GM10266 (cell line): ENCODE data around the gene SKAP1.

ENCODE experiments used
- DNase-seq: peaks from one replicate; pipeline ENCODE4 v3.0.0; 2012; ENCODE audit errors: extremely low spot score
- TF ChIP-seq, protein P1 (sequence below): IDR thresholded peaks from 2 replicates; pipeline ENCODE4 v1.5.1; 2012; ENCODE audit warnings: mild to moderate bottlenecking, low read depth; ENCODE audit not compliant: control insufficient read depth, insufficient read depth; ENCODE audit errors: missing control alignments

The SKAP1 gene

GRCh38 chr17:48445248-48445620 lies 15.2 kb upstream of the SKAP1 start:
- DNase-seq = no peak
- TF ChIP-seq, protein P1, sequence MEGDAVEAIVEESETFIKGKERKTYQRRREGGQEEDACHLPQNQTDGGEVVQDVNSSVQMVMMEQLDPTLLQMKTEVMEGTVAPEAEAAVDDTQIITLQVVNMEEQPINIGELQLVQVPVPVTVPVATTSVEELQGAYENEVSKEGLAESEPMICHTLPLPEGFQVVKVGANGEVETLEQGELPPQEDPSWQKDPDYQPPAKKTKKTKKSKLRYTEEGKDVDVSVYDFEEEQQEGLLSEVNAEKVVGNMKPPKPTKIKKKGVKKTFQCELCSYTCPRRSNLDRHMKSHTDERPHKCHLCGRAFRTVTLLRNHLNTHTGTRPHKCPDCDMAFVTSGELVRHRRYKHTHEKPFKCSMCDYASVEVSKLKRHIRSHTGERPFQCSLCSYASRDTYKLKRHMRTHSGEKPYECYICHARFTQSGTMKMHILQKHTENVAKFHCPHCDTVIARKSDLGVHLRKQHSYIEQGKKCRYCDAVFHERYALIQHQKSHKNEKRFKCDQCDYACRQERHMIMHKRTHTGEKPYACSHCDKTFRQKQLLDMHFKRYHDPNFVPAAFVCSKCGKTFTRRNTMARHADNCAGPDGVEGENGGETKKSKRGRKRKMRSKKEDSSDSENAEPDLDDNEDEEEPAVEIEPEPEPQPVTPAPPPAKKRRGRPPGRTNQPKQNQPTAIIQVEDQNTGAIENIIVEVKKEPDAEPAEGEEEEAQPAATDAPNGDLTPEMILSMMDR = no peak

GRCh38 chr17:48444516-48445247 lies 14.7 kb upstream of the SKAP1 start:
- DNase-seq = no peak

DNA sequence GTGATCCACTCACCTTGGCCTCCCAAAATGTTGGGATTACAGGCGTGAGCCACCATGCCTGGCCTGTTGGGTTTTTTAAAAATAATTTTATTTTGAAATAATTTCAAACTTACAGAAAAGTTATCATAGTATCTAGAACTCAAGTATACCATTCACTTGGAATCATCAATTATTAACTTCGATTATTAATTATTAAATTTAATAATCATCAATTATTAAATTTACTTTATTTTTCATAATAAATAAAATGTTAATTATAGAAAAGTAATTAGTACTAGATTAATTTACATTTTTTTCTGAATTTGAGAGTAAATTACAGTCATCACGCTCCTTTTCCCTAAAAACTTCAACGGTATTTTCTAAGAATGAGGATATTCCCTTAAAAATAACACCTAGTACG lies 13.7 kb upstream of the SKAP1 start:
- TF ChIP-seq, protein P1 = no peak
- DNase-seq = no peak

More at GRCh38 chr17:48444516-48445247, 14.7 kb upstream of the SKAP1 start:
- TF ChIP-seq, protein P1 = no peak

- no peak for DNase-seq
- TF ChIP-seq, protein P1 = no peak
Observed at GRCh38 chr17:48442819-48443218, 12.8 kb upstream of the SKAP1 start.

GRCh38 chr17:48441862-48442261 lies 11.8 kb upstream of the SKAP1 start:
- no peak for DNase-seq
- TF ChIP-seq, protein P1 = no peak

- DNase-seq = peak; percentile 77
- TF ChIP-seq, protein P1 = no peak
Observed at GRCh38 chr17:48441231-48441711, 11.3 kb upstream of the SKAP1 start.

DNA sequence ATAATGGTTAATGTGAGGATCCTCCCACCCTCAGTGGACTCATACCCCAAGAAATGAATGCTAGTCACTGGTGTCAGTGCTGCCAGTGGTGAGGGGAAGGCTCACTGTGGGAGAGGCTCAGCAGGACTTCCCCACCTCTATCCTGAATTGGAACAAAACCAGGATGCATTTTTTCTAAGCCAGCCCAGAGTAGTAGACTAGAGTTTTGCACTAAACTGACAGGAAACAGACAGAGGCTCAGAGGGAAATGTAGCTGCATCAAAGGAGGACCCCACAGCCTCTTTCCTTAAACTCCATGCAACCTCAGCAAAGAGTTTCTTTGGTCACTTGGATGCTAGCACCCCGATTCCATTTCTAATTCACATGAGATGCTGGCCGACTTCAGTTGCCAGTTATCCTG lies 10.7 kb upstream of the SKAP1 start:
- TF ChIP-seq, protein P1 = no peak
- no peak for DNase-seq
